ENCODE data around the gene DNAJC5.
"Not testable (repeated sequence)": the region's sequence is repeated elsewhere in the genome, so short reads cannot be mapped to it uniquely, and the experiment has no call there.

The DNAJC5 gene

GRCh38 chr20:63861365-63861934, 33.5 kb upstream of the DNAJC5 start, which contains the start of gene ABHD16B:
TSS of gene ABHD16B (plus strand) at chr20:63861498. CDS start at chr20:63861541, 43 bp downstream.
- no peak for DNase-seq (ENCODE audit: low spot score)

GRCh38 chr20:63861981-63862901, 32.7 kb upstream of the DNAJC5 start:
- no peak for DNase-seq (ENCODE audit: low spot score)

- no peak for DNase-seq (ENCODE audit: low spot score)
Observed at GRCh38 chr20:63863021-63863797, 31.7 kb upstream of the DNAJC5 start.

GRCh38 chr20:63863798-63864544, 31.0 kb upstream of the DNAJC5 start:
- DNase-seq (ENCODE audit: low spot score): peak; percentile 82

GRCh38 chr20:63864545-63864977, 30.4 kb upstream of the DNAJC5 start:
- no peak for DNase-seq (ENCODE audit: low spot score)

- DNase-seq (ENCODE audit: low spot score): peak; percentile 99
Observed at GRCh38 chr20:63864978-63865640, 29.8 kb upstream of the DNAJC5 start, which contains the start of gene TPD52L2. TSS of gene TPD52L2 (plus strand) at chr20:63865270. CDS start at chr20:63865366, 96 bp downstream.

GRCh38 chr20:63867042-63867441, 27.9 kb upstream of the DNAJC5 start:
- DNase-seq (ENCODE audit: low spot score): not testable (repeated sequence)

- no peak for DNase-seq (ENCODE audit: low spot score)
Observed at GRCh38 chr20:63868264-63868663, 26.7 kb upstream of the DNAJC5 start.

- DNase-seq (ENCODE audit: low spot score): peak; percentile 50
Observed at GRCh38 chr20:63873477-63873971, 21.4 kb upstream of the DNAJC5 start.

- not testable (repeated sequence) for DNase-seq (ENCODE audit: low spot score)
Observed at GRCh38 chr20:63874241-63874640, 20.7 kb upstream of the DNAJC5 start.

GRCh38 chr20:63876489-63877036, 18.4 kb upstream of the DNAJC5 start:
- no peak for DNase-seq (ENCODE audit: low spot score)

- DNase-seq (ENCODE audit: low spot score): no peak
Observed at GRCh38 chr20:63877755-63878470, 17.0 kb upstream of the DNAJC5 start.

- no peak for DNase-seq (ENCODE audit: low spot score)
Observed at GRCh38 chr20:63878899-63879663, 15.8 kb upstream of the DNAJC5 start.

- DNase-seq (ENCODE audit: low spot score): not testable (repeated sequence)
Observed at GRCh38 chr20:63880901-63881300, 14.0 kb upstream of the DNAJC5 start.

- no peak for DNase-seq (ENCODE audit: low spot score)
Observed at GRCh38 chr20:63881451-63882226, 13.3 kb upstream of the DNAJC5 start.

- no peak for DNase-seq (ENCODE audit: low spot score)
Observed at GRCh38 chr20:63882257-63883200, 12.4 kb upstream of the DNAJC5 start.

- DNase-seq (ENCODE audit: low spot score): no peak
Observed at GRCh38 chr20:63883201-63883593, 11.7 kb upstream of the DNAJC5 start.
